Hepatocyte (in vitro differentiated cells): ENCODE measurements around the gene WDR38.

Source experiments
- CTCF ChIP-seq: fragments of 200-600 bp; sonication (generic); IDR thresholded peaks from 2 replicates; pipeline ENCODE4 v1.5.1; 2016; ENCODE audit warnings: antibody characterized with exemption, mild to moderate bottlenecking; ENCODE audit not compliant: poor library complexity
- EZH2 ChIP-seq: fragments of 200-600 bp; sonication (generic); IDR thresholded peaks from 2 replicates; pipeline ENCODE4 v1.6.1; 2016; ENCODE audit warnings: antibody characterized with exemption, mild to moderate bottlenecking, borderline replicate concordance
- EZH2phosphoT487 ChIP-seq: fragments of 200-600 bp; sonication (generic); IDR thresholded peaks from one replicate; pipeline ENCODE4 v1.6.1; 2018; ENCODE audit warnings: antibody characterized with exemption, mild to moderate bottlenecking, low read depth, moderate library complexity; ENCODE audit not compliant: unreplicated experiment, severe bottlenecking

GRCh38 chr9:124873664-124874063 lies 20.4 kb downstream of the WDR38 start:
- TF ChIP-seq EZH2phosphoT487 (no peak), CTCF (no peak), EZH2 (no peak)
